Keratinocyte (primary cell): Measurements from ENCODE around the gene BPTF.

Source experiments
- EZH2 ChIP-seq: IDR thresholded peaks from one replicate; pipeline ENCODE4 v1.6.1; 2012; ENCODE audit warnings: inconsistent platforms, mild to moderate bottlenecking, low read length, moderate library complexity
- TF ChIP-seq, protein P1 (sequence below), 3 experiments: IDR thresholded peaks in 1 of 3; conservative IDR thresholded peaks in 1 of 3; optimal IDR thresholded peaks in 1 of 3; 2 replicates in 2 of 3; 3 replicates in 1 of 3; pipeline versions ENCODE3 to v1.5.1; 2011; ENCODE audit warnings: low read length in 3 of 3, mild to moderate bottlenecking in 3 of 3, moderate library complexity in 2 of 3, control low read depth in 1 of 3, inconsistent platforms in 1 of 3; ENCODE audit not compliant: insufficient read depth in 2 of 3; ENCODE audit errors: extremely low read depth in 1 of 3

DNA sequence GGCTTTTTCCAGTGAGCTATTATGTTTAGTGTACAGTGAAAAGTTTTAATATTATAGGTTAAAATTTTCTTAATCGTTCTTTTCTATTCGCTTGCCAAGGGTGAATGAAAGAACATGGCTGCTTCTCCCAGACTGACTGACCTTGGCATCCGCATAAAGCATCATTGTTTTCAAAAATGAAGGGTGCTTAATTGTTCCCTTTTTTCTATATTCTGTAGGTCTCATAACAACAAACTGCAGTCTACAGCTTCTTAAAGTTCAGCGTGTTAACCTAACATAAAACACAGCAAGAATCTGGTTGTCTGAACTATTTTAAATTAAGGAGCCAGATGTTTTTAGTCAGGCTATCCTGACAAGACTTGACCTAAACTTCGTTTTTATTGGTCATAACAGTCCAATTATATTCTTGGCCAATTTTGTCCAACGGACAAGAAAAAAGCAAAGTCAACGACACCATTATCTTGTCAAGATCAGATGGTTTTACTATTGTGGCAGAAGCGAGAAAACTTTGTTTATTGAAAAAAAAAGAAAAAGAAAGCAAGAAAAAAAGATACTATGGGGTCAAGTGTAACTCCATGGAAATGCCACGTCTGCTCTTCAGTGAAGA lies 156.8 kb downstream of the BPTF start:
- TF ChIP-seq, protein P1, sequence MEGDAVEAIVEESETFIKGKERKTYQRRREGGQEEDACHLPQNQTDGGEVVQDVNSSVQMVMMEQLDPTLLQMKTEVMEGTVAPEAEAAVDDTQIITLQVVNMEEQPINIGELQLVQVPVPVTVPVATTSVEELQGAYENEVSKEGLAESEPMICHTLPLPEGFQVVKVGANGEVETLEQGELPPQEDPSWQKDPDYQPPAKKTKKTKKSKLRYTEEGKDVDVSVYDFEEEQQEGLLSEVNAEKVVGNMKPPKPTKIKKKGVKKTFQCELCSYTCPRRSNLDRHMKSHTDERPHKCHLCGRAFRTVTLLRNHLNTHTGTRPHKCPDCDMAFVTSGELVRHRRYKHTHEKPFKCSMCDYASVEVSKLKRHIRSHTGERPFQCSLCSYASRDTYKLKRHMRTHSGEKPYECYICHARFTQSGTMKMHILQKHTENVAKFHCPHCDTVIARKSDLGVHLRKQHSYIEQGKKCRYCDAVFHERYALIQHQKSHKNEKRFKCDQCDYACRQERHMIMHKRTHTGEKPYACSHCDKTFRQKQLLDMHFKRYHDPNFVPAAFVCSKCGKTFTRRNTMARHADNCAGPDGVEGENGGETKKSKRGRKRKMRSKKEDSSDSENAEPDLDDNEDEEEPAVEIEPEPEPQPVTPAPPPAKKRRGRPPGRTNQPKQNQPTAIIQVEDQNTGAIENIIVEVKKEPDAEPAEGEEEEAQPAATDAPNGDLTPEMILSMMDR (optimal IDR thresholded peaks at IDR 0.05 in 1 of 3, IDR thresholded peaks at IDR 0.05 in 1 of 3, conservative IDR thresholded peaks at IDR 0.05 in 1 of 3; ENCODE audit: extremely low read depth in 1 of 3, insufficient read depth in 2 of 3, low read length in 3 of 3) = no peak
- no peak for TF ChIP-seq EZH2
